ENCODE results near the gene DCTN5. TPM values are rescaled to one million over a fixed set of nuclear protein-coding genes. Genes with fewer than 3 reads are reported as not detected.
"Not testable (repeated sequence)": the region's sequence is repeated elsewhere in the genome, so short reads cannot be mapped to it uniquely, and the experiment has no call there.

DCTN5 gene
- total RNA-seq, 3 donors from 2014 or later = 80.1 to 99.5 (median 94.7) TPM

DNA sequence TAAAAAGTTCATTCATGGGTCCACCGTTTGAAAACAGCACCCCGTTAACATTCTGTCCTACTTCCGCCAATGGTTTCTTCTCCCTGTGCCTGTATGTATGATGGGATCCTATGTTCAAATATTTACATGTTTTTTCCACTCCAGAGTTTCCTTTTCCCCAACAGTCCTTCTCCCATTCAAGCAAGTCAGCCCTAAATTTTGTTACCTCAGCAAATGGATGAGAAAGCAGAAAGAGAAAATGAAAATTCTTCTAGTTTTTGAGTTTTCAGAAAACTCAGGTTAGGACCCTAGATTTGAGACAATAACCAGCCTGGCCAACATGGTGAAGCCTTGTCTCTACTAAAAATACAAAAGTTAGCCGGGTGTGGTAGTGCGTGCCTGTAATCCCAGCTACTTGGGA, 75.2 kb downstream of the DCTN5 start:
- ATAC-seq (no peak), DNase-seq (no peak)
- Mint-ChIP-seq H3K27me3 (ENCODE audit: low read depth) (peaks cover 51% of the 10 kb centered on the region), H3K4me3 (no peak overlapping the region), H3K4me1 (ENCODE audit: low read depth) (peaks cover 3% of the 10 kb centered on the region), H3K9me3 (no peaks in the 10 kb centered on the region), H3K36me3 (ENCODE audit: insufficient read depth) (no peaks in the 10 kb centered on the region)

DNA sequence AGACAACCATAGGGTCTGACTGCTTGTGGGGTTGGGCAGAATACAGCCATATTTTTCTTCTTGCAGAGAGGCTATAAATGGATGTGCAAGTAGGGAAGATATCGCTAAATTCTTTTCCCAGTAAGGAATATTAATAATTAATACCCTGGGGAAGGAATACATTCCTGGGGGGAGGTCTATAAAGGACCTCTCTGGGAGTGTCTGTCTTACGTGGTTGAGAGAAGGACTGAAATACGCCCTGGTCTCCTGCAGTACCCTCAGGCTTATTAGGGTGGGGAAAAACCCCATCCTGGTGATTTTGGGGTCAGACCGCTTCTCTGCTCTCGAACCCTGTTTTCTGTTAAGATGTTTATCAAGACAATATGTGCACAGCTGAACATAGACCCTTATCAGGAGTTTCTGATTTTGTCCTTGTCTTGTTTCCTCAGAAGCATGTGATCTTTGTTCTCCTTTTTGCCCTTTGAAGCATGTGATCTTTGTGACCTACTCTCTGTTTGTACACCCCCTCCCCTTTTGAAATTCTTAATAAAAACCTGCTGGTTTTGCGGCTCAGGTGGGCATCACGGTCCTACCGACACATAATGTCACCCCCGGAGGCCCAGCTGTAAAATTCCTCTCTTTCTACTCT, 81.5 kb downstream of the DCTN5 start:
- not testable (repeated sequence) for H3K4me3 Mint-ChIP-seq; ATAC-seq; H3K36me3 Mint-ChIP-seq (ENCODE audit: insufficient read depth); H3K9me3 Mint-ChIP-seq; DNase-seq; H3K4me1 Mint-ChIP-seq (ENCODE audit: low read depth)
- peaks cover 17% of the 10 kb centered on the region for H3K27me3 Mint-ChIP-seq (ENCODE audit: low read depth)

DNA sequence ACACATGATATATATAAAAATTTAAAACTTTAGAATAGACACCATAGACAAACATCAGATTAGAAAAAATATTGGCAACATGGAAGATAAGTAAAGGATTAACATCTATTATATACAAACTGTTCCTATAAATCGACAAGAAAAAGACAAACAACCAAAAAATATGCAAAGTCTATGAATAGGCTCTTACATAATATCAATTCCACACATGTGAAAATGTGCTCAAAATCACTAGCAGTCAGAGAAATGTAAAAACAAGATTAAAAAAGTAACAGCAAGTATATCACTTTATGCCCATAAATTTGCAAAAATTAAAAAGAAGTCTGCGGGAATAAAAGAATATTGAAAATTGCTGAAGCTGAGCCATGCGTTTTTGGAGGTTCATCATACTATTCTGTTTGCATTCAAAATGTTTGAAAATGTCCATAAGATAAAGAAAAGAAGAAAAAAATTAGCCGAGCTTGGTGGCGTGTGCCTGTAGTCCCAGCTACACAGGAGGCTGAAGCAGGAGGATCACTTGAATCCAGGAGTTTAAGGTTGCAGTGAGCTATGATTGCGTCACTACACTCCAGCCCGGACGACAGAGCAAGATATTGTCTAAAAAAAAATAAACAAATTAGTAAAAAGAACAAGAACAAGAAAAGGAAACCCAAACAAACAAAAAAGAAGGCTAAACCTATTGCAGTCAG, 83.0 kb downstream of the DCTN5 start:
- no peaks in the 10 kb centered on the region for H3K36me3 Mint-ChIP-seq (ENCODE audit: insufficient read depth)
- H3K9me3 Mint-ChIP-seq = peaks cover 6% of the 10 kb centered on the region
- DNase-seq (no peak), ATAC-seq (no peak)
- H3K27me3 Mint-ChIP-seq (ENCODE audit: low read depth) = peaks cover 18% of the 10 kb centered on the region
- peaks cover 3% of the 10 kb centered on the region for H3K4me1 Mint-ChIP-seq (ENCODE audit: low read depth)
- H3K4me3 Mint-ChIP-seq = no peak overlapping the region

DNA sequence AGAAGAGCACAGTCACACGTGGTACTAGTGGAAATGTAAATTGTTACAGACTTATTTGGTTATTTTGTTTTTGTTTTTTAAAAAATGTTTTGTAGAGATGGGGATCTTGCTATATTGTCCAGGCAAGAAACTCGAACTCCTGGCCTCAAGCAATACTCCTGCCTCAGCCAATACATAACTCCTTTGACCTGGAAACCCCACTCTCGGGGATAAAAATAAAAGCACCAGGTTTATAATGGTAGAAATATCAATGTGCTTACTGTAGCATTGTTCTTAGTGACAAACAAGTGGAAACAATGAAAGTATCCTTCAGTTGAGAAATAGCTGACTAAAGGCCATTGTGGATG, 83.5 kb downstream of the DCTN5 start:
- Mint-ChIP-seq H3K4me1 (ENCODE audit: low read depth) (peaks cover 3% of the 10 kb centered on the region), H3K27me3 (ENCODE audit: low read depth) (peaks cover 22% of the 10 kb centered on the region), H3K9me3 (peaks cover 6% of the 10 kb centered on the region), H3K4me3 (no peak overlapping the region), H3K36me3 (ENCODE audit: insufficient read depth) (no peaks in the 10 kb centered on the region)
- ATAC-seq (no peak), DNase-seq (no peak)

DNA sequence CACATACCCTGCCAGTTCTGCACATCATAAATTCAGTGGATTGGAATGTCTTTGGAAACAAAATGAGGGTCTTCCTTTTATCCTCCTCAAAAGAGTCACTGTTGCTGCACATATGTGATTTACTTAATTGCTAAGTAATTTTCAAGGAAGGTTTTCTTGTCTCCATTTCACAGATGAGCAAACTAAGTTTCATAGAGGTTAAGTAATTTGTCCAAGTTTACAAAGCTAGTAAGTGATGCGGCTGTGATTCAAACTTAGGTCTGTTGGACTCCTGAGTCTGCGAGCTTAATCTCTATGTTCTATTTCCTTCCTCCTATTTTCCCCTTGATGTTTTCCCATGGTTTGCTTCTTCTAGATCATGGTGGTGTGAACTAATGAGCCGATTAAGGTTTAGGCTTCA, 85.4 kb downstream of the DCTN5 start:
- Mint-ChIP-seq H3K27me3 (ENCODE audit: low read depth) (peaks cover 20% of the 10 kb centered on the region), H3K9me3 (peaks cover 6% of the 10 kb centered on the region), H3K36me3 (ENCODE audit: insufficient read depth) (no peaks in the 10 kb centered on the region), H3K4me3 (no peak overlapping the region), H3K4me1 (ENCODE audit: low read depth) (peaks cover 3% of the 10 kb centered on the region)
- DNase-seq = no peak
- ATAC-seq = no peak

Other genes with a start within 250 kb of the DCTN5 start
- gene COG7, start 188.3 kb upstream of the DCTN5 start, total RNA-seq = 10 to 100 TPM; 18.5 to 21.8 (median 20.0) TPM
- 10 to 100 TPM; 66.0 to 82.9 (median 70.0) TPM for gene GGA2, start 131.0 kb upstream of the DCTN5 start, total RNA-seq
- 10 to 100 TPM; 30.8 to 37.1 (median 33.3) TPM for gene EARS2, start 84.1 kb upstream of the DCTN5 start, total RNA-seq
- 10 to 100 TPM; 69.8 to 73.8 (median 70.0) TPM for gene UBFD1, start 83.7 kb upstream of the DCTN5 start, total RNA-seq
- 100 to 1,000 TPM; 196 to 225 (median 220) TPM for gene NDUFAB1, start 45.1 kb upstream of the DCTN5 start, total RNA-seq
- gene PALB2, start 156 bp upstream of the DCTN5 start, total RNA-seq = 10 to 100 TPM; 22.1 to 27.3 (median 22.9) TPM
- gene PLK1, start 37.4 kb downstream of the DCTN5 start, total RNA-seq = 1 to 10 TPM; 1.3 to 1.8 (median 1.5) TPM
- gene ERN2, start 71.8 kb downstream of the DCTN5 start, total RNA-seq = under 1 TPM in 1 of 3 donors, not detected in 2; 0.08 TPM
- gene CHP2, start 113.6 kb downstream of the DCTN5 start, total RNA-seq = not detected
- 10 to 100 TPM; 41.4 to 66.8 (median 63.3) TPM for gene PRKCB, start 194.5 kb downstream of the DCTN5 start, total RNA-seq

Data from activated T-cell treated with anti-CD3 and anti-CD28 coated beads, Interleukin-2, amount 50 U/mL, for 4 hours (primary cell).